Testis (tissue), 3 donors: ENCODE results near the gene ETFA. TPM values are rescaled to one million over a fixed set of nuclear protein-coding genes. Genes with fewer than 3 reads are reported as not detected.
"Not testable (repeated sequence)": the region's sequence is repeated elsewhere in the genome, so short reads cannot be mapped to it uniquely, and the experiment has no call there.

Experiments
- DNase-seq: peaks from one replicate; pipeline ENCODE4 v3.0.0-alpha.2; 2019
- H3K27ac ChIP-seq, 2 donors: fragments of 200-600 bp; sonication (generic); one replicate each; pipeline ENCODE4 v1.5.1; 2019
- H3K27me3 ChIP-seq: fragments of 200-600 bp; sonication (generic); one replicate; pipeline ENCODE4 v1.5.1; 2019
- H3K36me3 ChIP-seq: fragments of 200-600 bp; sonication (generic); one replicate; pipeline ENCODE4 v1.5.1; 2017; ENCODE audit warnings: low read depth; ENCODE audit errors: missing control alignments
- H3K4me1 ChIP-seq: fragments of 200-600 bp; sonication (generic); one replicate; pipeline ENCODE4 v1.5.1; 2019
- H3K4me3 ChIP-seq, 2 donors: fragments of 200-600 bp; sonication (generic); one replicate each; pipeline ENCODE4 v1.5.1; 2017 to 2019
- H3K9me3 ChIP-seq: fragments of 200-600 bp; sonication (generic); one replicate; pipeline ENCODE4 v1.5.1; 2017
- CTCF ChIP-seq, 3 experiments: fragments of 450-650 bp in 2 of 3; fragments of 200-600 bp in 1 of 3; sonication (generic) in 1 of 3; IDR thresholded peaks; one replicate each; pipeline ENCODE4 v1.5.1; 2016 to 2019; ENCODE audit warnings: antibody characterized with exemption in 3 of 3, mild to moderate bottlenecking in 2 of 3, moderate library complexity in 1 of 3
- POLR2A ChIP-seq: fragments of 450-650 bp; IDR thresholded peaks from one replicate; pipeline ENCODE4 v1.6.1; 2017; ENCODE audit warnings: antibody characterized with exemption, mild to moderate bottlenecking, moderate library complexity
- WGBS, 2 donors: methylation state at CpG; one replicate each; pipeline ENCODE4 v1.1.5; 2018; 5-methylcytosine and 5-hydroxymethylcytosine counted together
- intact Hi-C: fragments of 100-400 bp; cut with DNase I; formaldehyde crosslinking; loops from one replicate; pipeline ENCODE4 v1.15.1; 2023; ENCODE audit warnings: low total_unique reads
- polyA plus RNA-seq: library from polyadenylated mRNA; stranded (reverse); fragments of 350-450 nt; fragmentation: Illumina TruSeq; extraction: RNeasy Lipid Tissue Mini Kit (QIAGEN cat#74804); gene quantifications from one replicate; pipeline ENCODE4 v1.2.3, GENCODE V29; 2014; ENCODE audit warnings: low read depth, low replicate concordance; ENCODE audit not compliant: insufficient read depth
- total RNA-seq, 2 donors: library from RNA; depleted of rRNA; stranded (reverse); fragments of >200 nt; gene quantifications; one replicate each; pipeline ENCODE4 v1.2.3, GENCODE V29; 2016

Gene ETFA
- total and polyA plus RNA-seq, 3 donors from 2014 or later = 58.3 to 72.7 (median 72.1) TPM

GRCh38 chr15:76303909-76304308 is 7.4 kb downstream of the ETFA start:
- TF ChIP-seq CTCF (IDR thresholded peaks at IDR 0.05) (no peak), POLR2A (no peak)
- intact Hi-C loops = no loop called here
- DNase-seq = no peak

GRCh38 chr15:76299786-76300185 is 11.5 kb downstream of the ETFA start:
- Histone ChIP-seq H3K27me3 (no peaks in the 10 kb centered on the region), H3K27ac (no peak overlapping the region), H3K4me1 (no peaks in the 10 kb centered on the region), H3K36me3 (no peaks in the 10 kb centered on the region), H3K4me3 (no peak overlapping the region), H3K9me3 (no peaks in the 10 kb centered on the region)
- DNase-seq = no peak
- no peak for TF ChIP-seq POLR2A
- no peak for TF ChIP-seq CTCF (IDR thresholded peaks at IDR 0.05)
- WGBS, 2 donors = 71 to 86% methylated on average over 1 of the region's 1 CpG
- intact Hi-C loops = no loop called here

More at GRCh38 chr15:76303909-76304308, 7.4 kb downstream of the ETFA start:
- Histone ChIP-seq H3K27ac (no peak overlapping the region), H3K4me1 (peaks cover under 1% of the 10 kb centered on the region), H3K4me3 (no peak overlapping the region), H3K27me3 (no peaks in the 10 kb centered on the region), H3K36me3 (no peaks in the 10 kb centered on the region), H3K9me3 (no peaks in the 10 kb centered on the region)
- WGBS, 2 donors = 75 to 92% methylated on average over 1 of the region's 1 CpG

GRCh38 chr15:76298986-76299385 is 12.3 kb downstream of the ETFA start:
- H3K27ac ChIP-seq = no peak overlapping the region
- H3K4me3 ChIP-seq = no peak overlapping the region
- no peaks in the 10 kb centered on the region for H3K36me3 ChIP-seq
- TF ChIP-seq POLR2A (no peak), CTCF (IDR thresholded peaks at IDR 0.05) (no peak)
- intact Hi-C loops = no loop called here
- no peaks in the 10 kb centered on the region for H3K4me1 ChIP-seq
- no peaks in the 10 kb centered on the region for H3K9me3 ChIP-seq
- no peak for DNase-seq
- H3K27me3 ChIP-seq = no peaks in the 10 kb centered on the region
- WGBS, 2 donors = 79 to 84% methylated on average over 3 of the region's 3 CpGs

GRCh38 chr15:76297951-76298350 is 13.3 kb downstream of the ETFA start:
- intact Hi-C loops = not testable (repeated sequence)

GRCh38 chr15:76296849-76297248 is 14.4 kb downstream of the ETFA start:
- DNase-seq = no peak
- TF ChIP-seq POLR2A = no peak
- TF ChIP-seq CTCF (IDR thresholded peaks at IDR 0.05) = no peak
- intact Hi-C loops = no loop called here
- Histone ChIP-seq H3K4me1 (no peaks in the 10 kb centered on the region), H3K27me3 (no peaks in the 10 kb centered on the region), H3K36me3 (no peaks in the 10 kb centered on the region), H3K27ac (no peak overlapping the region), H3K4me3 (no peak overlapping the region), H3K9me3 (no peaks in the 10 kb centered on the region)
- WGBS, 2 donors = 90 to 94% methylated on average over 1 of the region's 1 CpG

More at GRCh38 chr15:76297951-76298350, 13.3 kb downstream of the ETFA start:
- H3K27ac ChIP-seq, H3K36me3 ChIP-seq, H3K4me1 ChIP-seq, H3K4me3 ChIP-seq, H3K9me3 ChIP-seq, DNase-seq, H3K27me3 ChIP-seq: not testable (repeated sequence)
- 94 to 97% methylated on average over 4 of the region's 4 CpGs for WGBS, 2 donors

GRCh38 chr15:76294463-76294862 is 16.8 kb downstream of the ETFA start:
- H3K27me3 ChIP-seq, H3K27ac ChIP-seq, H3K9me3 ChIP-seq, H3K4me1 ChIP-seq, H3K4me3 ChIP-seq, intact Hi-C loops, H3K36me3 ChIP-seq, DNase-seq: not testable (repeated sequence)
- 82 to 95% methylated on average over 1 of the region's 1 CpG for WGBS, 2 donors
